NCI-H1417 (cell line): ENCODE measurements around the gene RAB6C.
"Not testable (repeated sequence)": the region's sequence is repeated elsewhere in the genome, so short reads cannot be mapped to it uniquely, and the experiment has no call there.

Experiments used
- DNase-seq, 3 experiments: peaks; one replicate each; lab custom pipeline; 2025; lab: John Stamatoyannopoulos, UW

The RAB6C gene

GRCh38 chr2:129979629-129980155 lies at the start of gene RAB6C:
RAB6C (plus strand) TSS chr2:129979666; CDS start chr2:129980116, 450 bp downstream.
- DNase-seq, result peak; percentile 16 to 76 (median 62)

GRCh38 chr2:129930451-129930850 lies 49.0 kb upstream of the RAB6C start:
- DNase-seq, result no peak

DNA sequence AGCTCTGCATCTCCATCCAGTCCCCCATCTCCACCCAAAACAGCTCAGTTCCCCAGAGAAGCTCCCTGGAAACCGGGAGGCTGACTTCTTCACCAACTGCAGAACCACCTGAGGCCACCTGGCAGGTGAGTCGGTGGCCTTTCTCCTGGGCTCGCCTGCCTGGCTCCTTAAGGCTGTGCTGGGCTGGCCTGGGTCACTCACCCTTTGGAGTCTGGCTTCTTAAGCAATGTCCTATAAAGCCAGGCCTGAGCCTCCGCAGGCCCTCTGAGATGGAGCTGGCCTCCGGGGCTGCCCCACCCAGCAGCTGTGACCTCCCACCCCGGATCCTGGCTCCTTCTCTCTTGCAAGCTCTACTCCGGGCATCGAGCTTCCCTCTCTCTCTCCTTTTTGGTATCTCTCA lies 46.1 kb upstream of the RAB6C start:
- not testable (repeated sequence) for DNase-seq

DNA sequence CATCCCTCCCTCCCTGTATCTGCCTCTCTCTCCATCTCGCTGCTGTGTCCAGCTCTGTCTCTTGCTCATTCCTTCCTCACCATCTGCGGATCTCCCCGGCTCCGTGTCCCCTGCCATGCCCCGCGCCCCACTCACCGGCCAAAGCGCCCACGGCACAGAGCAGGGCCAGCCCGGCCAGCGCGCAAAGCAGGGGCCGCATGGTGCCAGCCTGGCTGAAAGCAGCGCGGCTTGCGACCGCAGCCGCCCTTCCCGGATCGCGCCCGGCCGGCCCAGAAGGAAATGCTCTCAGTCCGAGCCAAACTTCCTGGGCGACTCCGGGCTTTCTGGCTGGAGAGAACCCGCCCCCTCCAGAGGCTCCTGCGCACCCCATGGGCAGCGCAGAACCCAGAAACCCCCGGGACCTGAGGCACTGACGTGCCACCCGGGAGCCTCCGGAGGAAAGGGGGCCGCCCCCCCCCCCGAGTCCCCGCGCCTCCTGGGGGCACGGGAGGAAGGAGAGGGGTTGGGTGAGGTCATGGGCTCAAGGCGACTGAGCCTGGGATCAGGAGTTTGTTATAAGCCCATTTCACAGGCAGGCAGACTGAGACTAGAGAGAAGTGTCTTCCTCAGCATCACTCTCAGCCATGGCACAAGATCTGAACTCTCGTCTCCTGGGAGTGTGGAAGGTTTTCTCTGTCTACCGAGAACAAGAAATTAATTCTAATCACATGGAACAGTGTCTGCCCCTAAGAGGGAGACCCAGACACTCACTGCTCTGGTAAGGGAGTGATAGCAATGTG lies 45.2 kb upstream of the RAB6C start:
- no peak for DNase-seq

- DNase-seq, result no peak
Measured at GRCh38 chr2:129935118-129935517, 44.3 kb upstream of the RAB6C start.

DNA sequence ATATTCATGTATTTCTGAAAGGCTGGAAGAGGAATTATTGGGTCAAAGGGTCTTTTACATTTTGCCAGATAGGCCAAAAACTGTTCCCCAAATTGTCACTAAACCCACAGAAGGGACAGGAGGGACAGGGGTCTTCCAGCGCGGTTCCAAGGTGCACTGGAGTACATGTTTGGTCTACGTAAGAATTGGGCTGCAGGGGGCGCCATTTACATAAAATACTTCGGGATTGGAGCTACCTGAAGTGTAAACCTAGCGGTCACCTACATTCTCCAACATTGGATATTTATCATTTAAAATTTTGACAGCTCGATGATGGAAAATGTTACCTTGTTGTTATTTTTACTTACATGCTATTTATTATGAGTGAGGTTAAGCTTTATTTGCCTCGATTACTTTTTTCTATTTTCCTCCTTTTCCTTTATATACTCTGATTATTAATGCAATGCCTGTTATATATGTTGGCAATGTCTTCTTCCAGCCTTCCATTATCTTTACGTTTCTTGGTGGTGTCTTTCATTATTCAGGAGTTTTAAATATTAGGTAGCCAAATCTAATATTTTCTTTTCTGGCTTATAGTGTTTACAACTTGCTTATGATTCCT lies 43.0 kb upstream of the RAB6C start:
- peak in 2 of 3 experiments; percentile 10 to 82 for DNase-seq

DNA sequence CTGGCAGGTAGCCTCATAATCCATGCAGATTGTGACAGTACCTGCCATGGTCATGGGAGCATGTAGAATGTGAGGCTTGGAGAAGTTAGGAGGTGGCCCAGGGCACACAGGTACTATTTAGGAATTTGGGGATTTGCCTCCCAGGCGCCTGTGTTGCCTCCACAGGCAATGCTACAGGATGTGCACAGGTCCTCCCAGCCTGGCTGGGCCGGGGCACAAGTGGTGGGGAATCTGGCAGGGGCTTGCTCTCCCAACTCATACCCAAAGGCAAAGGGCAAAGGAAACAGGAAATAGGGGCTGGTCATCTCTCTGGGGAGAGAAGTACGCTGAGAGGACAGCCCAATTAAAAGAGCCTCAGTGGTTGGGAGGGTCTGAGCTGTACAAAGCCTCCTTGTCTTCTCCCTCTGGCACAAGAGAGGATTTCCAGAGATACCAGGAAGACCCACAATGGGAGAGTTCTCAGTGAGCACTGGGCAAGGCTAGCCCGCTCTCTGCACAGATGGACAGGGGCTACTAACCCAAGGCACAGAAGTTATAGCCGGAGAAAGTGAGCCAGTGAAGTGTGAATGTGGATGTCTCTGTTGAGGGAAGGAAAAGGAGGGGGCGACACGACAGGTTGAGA lies 40.5 kb upstream of the RAB6C start:
- DNase-seq, result not testable (repeated sequence)

- DNase-seq, result not testable (repeated sequence)
Measured at GRCh38 chr2:129943456-129943855, 36.0 kb upstream of the RAB6C start.

DNA sequence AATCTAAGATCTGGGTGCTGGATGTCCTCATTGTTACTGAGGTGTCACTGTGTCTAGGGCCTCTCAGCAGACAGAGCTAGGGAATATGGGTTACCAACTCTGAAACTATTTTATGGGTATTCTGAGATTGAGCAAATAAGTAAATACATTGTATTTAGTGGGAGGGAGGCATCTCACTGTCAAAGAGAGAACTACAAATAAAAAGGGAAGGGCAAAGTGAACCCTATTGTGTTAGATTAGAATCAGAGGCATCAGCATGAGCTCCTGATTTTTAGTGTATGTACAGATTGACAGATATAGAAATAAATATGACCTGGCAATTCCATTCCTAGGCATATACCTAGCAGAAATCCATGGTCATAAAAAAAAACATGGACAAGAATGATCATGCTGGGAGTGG lies 33.9 kb upstream of the RAB6C start:
- DNase-seq, result no peak

DNA sequence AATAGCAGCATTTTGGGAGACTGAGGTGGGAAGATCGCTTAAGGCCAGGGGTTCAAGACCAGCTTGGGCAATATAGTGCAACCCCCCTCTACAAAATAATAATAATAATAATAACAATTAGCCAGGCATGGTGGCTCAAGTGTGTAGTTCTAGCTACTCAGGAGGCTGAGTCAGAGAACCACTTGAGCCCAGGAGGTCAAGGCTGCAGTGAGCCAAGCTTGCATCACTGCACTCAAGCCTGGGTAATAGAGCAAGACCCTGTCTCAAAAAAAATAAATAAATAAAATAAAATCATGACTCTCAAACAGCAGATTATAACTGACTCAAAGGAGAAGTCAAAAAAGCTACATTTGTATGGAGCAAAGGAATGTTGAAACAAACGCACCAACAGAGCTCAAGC lies 31.8 kb upstream of the RAB6C start:
- DNase-seq, result not testable (repeated sequence)

- not testable (repeated sequence) for DNase-seq
Measured at GRCh38 chr2:129956171-129956570, 23.3 kb upstream of the RAB6C start.

- DNase-seq, result no peak
Measured at GRCh38 chr2:129957891-129958290, 21.6 kb upstream of the RAB6C start.

- not testable (repeated sequence) for DNase-seq
Measured at GRCh38 chr2:129958736-129959135, 20.7 kb upstream of the RAB6C start.

- DNase-seq, result peak; percentile 52 to 90 (median 77)
Measured at GRCh38 chr2:129968605-129969004, 10.9 kb upstream of the RAB6C start.

- no peak for DNase-seq
Measured at GRCh38 chr2:129975016-129975774, 4.3 kb upstream of the RAB6C start.

- DNase-seq, result not testable (repeated sequence)
Measured at GRCh38 chr2:129976969-129977368, 2.5 kb upstream of the RAB6C start.

- DNase-seq, result no peak
Measured at GRCh38 chr2:129977986-129978385, 1.5 kb upstream of the RAB6C start.

DNA sequence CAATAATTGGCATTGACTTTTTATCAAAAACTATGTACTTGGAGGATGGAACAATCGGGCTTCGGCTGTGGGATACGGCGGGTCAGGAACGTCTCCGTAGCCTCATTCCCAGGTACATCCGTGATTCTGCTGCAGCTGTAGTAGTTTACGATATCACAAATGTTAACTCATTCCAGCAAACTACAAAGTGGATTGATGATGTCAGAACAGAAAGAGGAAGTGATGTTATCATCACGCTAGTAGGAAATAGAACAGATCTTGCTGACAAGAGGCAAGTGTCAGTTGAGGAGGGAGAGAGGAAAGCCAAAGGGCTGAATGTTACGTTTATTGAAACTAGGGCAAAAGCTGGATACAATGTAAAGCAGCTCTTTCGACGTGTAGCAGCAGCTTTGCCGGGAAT lies 780 bp downstream of the RAB6C start:
- peak in 2 of 3 experiments; percentile 6 to 31 for DNase-seq

- not testable (repeated sequence) for DNase-seq
Measured at GRCh38 chr2:129981689-129982088, 2.2 kb downstream of the RAB6C start.

DNA sequence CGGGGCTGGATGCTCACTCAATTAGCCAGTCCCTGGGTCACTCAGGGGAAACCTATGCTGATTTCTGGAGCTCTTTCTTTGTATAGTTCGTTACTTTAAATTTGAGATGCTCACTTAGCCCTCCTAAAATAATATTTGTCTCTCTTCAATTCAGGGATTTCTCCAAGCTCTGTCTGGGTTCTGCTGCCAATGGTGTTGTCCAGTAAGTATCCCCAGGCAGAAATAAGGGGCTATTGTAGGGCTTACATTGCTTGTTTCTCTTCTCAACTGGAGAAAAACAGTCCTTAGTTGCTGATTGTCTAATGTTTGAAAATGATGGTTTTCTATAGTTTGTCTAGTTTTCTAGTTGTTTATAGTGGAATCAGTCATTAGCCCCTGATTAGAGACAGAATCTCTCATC lies 5.0 kb downstream of the RAB6C start:
- no peak for DNase-seq

- DNase-seq, result not testable (repeated sequence)
Measured at GRCh38 chr2:129992415-129993006, 13.0 kb downstream of the RAB6C start.

GRCh38 chr2:129993151-129993550 lies 13.7 kb downstream of the RAB6C start:
- not testable (repeated sequence) for DNase-seq
